HepG2 (cell line): Measurements from ENCODE around the gene PRKAR1B. TPM values are rescaled to one million over a fixed set of nuclear protein-coding genes. Genes with fewer than 3 reads are reported as not detected.

Experiments used
- BRD4 ChIP-seq: sonication (generic); formaldehyde crosslinking; IDR thresholded peaks from 2 replicates; pipeline ENCODE4 v1.4.0; 2020; ENCODE audit warnings: missing genetic modification reagents
- HNF4G ChIP-seq, 2 experiments: sonication (generic) in 1 of 2; formaldehyde crosslinking in 1 of 2; IDR thresholded peaks; 2 replicates each; pipeline versions ENCODE4 v1.4.0 to v1.6.1; 2011 to 2020; ENCODE audit warnings: borderline replicate concordance in 2 of 2, low read depth in 2 of 2, mild to moderate bottlenecking in 2 of 2, low read length in 1 of 2, missing genetic modification reagents in 1 of 2, moderate library complexity in 1 of 2
- IRF2 ChIP-seq: IDR thresholded peaks from 2 replicates; pipeline ENCODE4 v1.6.1; 2018; ENCODE audit warnings: missing genetic modification reagents, missing compliant biosample characterization
- KDM5B ChIP-seq: sonication (generic); formaldehyde crosslinking; IDR thresholded peaks from 2 replicates; pipeline ENCODE4 v1.4.0; 2020; ENCODE audit warnings: missing genetic modification reagents, mild to moderate bottlenecking, borderline replicate concordance
- MBD4 ChIP-seq: IDR thresholded peaks from 2 replicates; pipeline ENCODE4 v1.6.1; 2012; ENCODE audit warnings: low read length, inconsistent platforms, borderline replicate concordance
- MLLT10 ChIP-seq: sonication (generic); formaldehyde crosslinking; IDR thresholded peaks from 2 replicates; pipeline ENCODE4 v1.4.0; 2020; ENCODE audit warnings: missing genetic modification reagents
- MLXIP ChIP-seq: sonication (generic); formaldehyde crosslinking; IDR thresholded peaks from 2 replicates; pipeline ENCODE4 v1.9.0; 2021; ENCODE audit warnings: missing genetic modification reagents, borderline replicate concordance
- MNT ChIP-seq: fragments of 450-650 bp; IDR thresholded peaks from 2 replicates; pipeline ENCODE4 v1.6.1; 2016
- PREB ChIP-seq: sonication (generic); formaldehyde crosslinking; IDR thresholded peaks from 2 replicates; pipeline ENCODE4 v1.4.0; 2020; ENCODE audit warnings: missing genetic modification reagents
- SKIL ChIP-seq: sonication (generic); formaldehyde crosslinking; IDR thresholded peaks from 2 replicates; pipeline ENCODE4 v1.8.0; 2022; ENCODE audit warnings: missing genetic modification reagents, mild to moderate bottlenecking, moderate library complexity, borderline replicate concordance
- TFDP2 ChIP-seq: sonication (generic); formaldehyde crosslinking; IDR thresholded peaks from 2 replicates; pipeline ENCODE4 v1.4.0; 2020; ENCODE audit warnings: missing genetic modification reagents
- YY1 ChIP-seq: IDR thresholded peaks from 2 replicates; pipeline ENCODE4 v1.6.1; 2011; ENCODE audit warnings: low read length, low read depth, moderate library complexity, mild to moderate bottlenecking; ENCODE audit not compliant: insufficient read depth, insufficient replicate concordance
- ZBTB7A ChIP-seq: sonication (generic); formaldehyde crosslinking; IDR thresholded peaks from 2 replicates; pipeline ENCODE4 v1.8.0; 2022; ENCODE audit warnings: mild to moderate bottlenecking, missing genetic modification reagents
- ZNF136 ChIP-seq: sonication (generic); formaldehyde crosslinking; IDR thresholded peaks from 2 replicates; pipeline ENCODE4 v1.8.1; 2022; ENCODE audit warnings: low read depth, mild to moderate bottlenecking, moderate library complexity, missing genetic modification reagents
- ZNF33A ChIP-seq: sonication (generic); formaldehyde crosslinking; IDR thresholded peaks from 2 replicates; pipeline ENCODE4 v1.5.1; 2020; ENCODE audit warnings: missing genetic modification reagents, mild to moderate bottlenecking, moderate library complexity, borderline replicate concordance
- ZNF34 ChIP-seq: sonication (generic); formaldehyde crosslinking; IDR thresholded peaks from 2 replicates; pipeline ENCODE4 v1.4.0; 2020; ENCODE audit warnings: mild to moderate bottlenecking, missing genetic modification reagents, borderline replicate concordance
- ZNF430 ChIP-seq: sonication (generic); formaldehyde crosslinking; IDR thresholded peaks from 2 replicates; pipeline ENCODE4 v1.9.0; 2021; ENCODE audit warnings: mild to moderate bottlenecking, missing genetic modification reagents
- ZNF660 ChIP-seq: sonication (generic); formaldehyde crosslinking; IDR thresholded peaks from 2 replicates; pipeline ENCODE4 v1.5.1; 2020; ENCODE audit warnings: mild to moderate bottlenecking, low read depth, missing genetic modification reagents, borderline replicate concordance
- ZNF709 ChIP-seq: sonication (generic); formaldehyde crosslinking; IDR thresholded peaks from 2 replicates; pipeline ENCODE4 v1.5.0; 2020; ENCODE audit warnings: mild to moderate bottlenecking, missing genetic modification reagents
- ZNF772 ChIP-seq: sonication (generic); formaldehyde crosslinking; IDR thresholded peaks from 2 replicates; pipeline ENCODE4 v1.5.0; 2020; ENCODE audit warnings: mild to moderate bottlenecking, missing genetic modification reagents
- polyA plus RNA-seq, 8 experiments: library from polyadenylated mRNA; depleted of rRNA in 3 of 8; stranded (reverse) in 7 of 8; unstranded in 1 of 8; fragments of >200 nt; fragmentation: Illumina TruSeq in 4 of 8; extraction: Trizol in 4 of 8; gene quantifications; 2 replicates each; pipeline versions ENCODE4 v1.2.1 to v1.2.3, GENCODE V29; 2011 to 2016; ENCODE audit warnings: low read depth in 4 of 8, missing spikeins in 1 of 8, mixed read lengths in 1 of 8; ENCODE audit not compliant: insufficient read depth in 1 of 8
- total RNA-seq, 5 experiments: library from RNA; depleted of rRNA; stranded (reverse); fragments of >200 nt; fragmentation: Illumina TruSeq; extraction: Trizol; gene quantifications; 2 replicates each; pipeline ENCODE4 v1.2.3, GENCODE V29; 2016; ENCODE audit warnings: low read depth in 1 of 5

PRKAR1B gene
- total and polyA plus RNA-seq, 2 of the 13 experiments (the other 11 are each of a cell fraction or from before 2014, with no cell fraction given), result 7.9 to 28.2 TPM

DNA sequence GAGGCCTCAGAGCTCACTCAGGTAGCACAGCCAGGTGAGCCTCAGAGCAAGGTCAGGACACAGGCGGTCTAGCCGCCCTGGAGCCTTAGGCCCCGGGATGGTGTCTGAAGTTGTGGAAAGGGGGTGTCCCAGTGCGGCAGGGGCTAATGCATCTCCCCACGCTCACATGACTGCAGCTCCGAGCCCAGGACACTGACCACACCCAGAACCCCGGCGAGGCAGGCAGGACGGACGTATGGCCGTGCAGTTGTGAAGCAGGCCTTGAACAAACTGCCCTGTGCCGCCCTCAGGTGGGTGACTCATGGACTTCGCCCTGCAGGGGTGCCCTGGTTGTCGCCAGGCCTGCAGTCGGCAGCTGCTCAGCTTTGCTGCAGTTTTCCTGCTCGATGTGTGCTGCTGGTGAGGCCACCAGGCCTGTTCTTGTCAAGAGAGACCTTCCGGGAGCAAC, 5.0 kb upstream of the PRKAR1B start (continued):
- TF ChIP-seq TFDP2 (CRISPR knock-in tag) (0 out of 2 replicates have a peak, but pooled peaks have one; percentile 22), MNT (no peak), ZNF136 (CRISPR knock-in tag) (peak; percentile 57; the same call in 1 of the 2 replicates), HNF4G (IDR thresholded peaks at IDR 0.05; ENCODE audit: borderline replicate concordance, low read depth, low read length) (peak; percentile 88), HNF4G (CRISPR knock-in tag; IDR thresholded peaks at IDR 0.05; ENCODE audit: borderline replicate concordance, low read depth) (peak; percentile 90; the same call in 1 of the 2 replicates), MLLT10 (CRISPR knock-in tag) (no peak), BRD4 (CRISPR knock-in tag) (no peak), PREB (CRISPR knock-in tag) (no peak), ZNF430 (CRISPR knock-in tag) (no peak), MLXIP (no peak), SKIL (CRISPR knock-in tag) (no peak), ZNF660 (CRISPR knock-in tag) (no peak), ZNF709 (peak; percentile 68; the same call in 1 of the 2 replicates), ZNF34 (no peak), KDM5B (peak; percentile 64; the same call in 1 of the 2 replicates), MBD4 (no peak), ZNF772 (CRISPR knock-in tag) (peak; percentile 72; the same call in 1 of the 2 replicates), YY1 (peak; percentile 61), ZBTB7A (no peak), IRF2 (CRISPR knock-in tag) (peak; percentile 90), ZNF33A (CRISPR knock-in tag) (no peak)
